ENCODE data around the gene SDHB.

The SDHB gene

DNA sequence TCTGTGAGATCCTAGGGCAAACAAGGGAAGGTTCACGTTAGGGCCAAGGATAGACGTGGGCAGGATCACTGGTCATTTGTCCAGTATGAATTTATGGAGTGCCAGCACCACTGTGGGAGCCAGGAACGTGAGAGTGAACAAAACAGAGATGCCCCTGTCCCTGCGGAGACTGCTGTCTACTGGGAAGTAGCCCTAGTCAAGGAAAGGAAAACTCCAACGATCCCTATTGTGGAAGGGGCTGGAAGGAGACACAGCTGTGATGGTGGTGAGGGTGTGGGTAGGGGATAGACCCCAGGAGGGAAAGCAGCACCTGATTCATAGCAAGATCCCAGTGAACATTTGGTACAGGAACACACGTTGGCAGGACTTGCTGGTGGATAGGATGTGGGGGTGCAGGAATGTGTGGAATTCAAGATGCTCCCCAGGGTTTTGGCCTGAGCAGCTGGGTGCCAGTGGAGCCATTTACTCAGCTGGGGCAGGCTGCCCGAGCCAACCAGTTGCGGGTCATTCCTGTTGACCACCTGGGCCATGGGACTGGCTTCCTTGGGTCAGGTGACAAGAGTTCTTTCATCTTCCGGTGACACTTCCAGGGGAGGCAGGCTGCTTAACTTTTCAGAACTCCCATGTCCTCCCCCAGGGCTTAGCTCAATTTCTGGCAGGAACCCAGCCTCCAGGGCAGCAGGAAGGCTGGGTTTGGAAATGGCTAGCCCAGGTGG, 40.9 kb downstream of the SDHB start:
- no peak for DNase-seq (ENCODE audit: low read depth)

DNA sequence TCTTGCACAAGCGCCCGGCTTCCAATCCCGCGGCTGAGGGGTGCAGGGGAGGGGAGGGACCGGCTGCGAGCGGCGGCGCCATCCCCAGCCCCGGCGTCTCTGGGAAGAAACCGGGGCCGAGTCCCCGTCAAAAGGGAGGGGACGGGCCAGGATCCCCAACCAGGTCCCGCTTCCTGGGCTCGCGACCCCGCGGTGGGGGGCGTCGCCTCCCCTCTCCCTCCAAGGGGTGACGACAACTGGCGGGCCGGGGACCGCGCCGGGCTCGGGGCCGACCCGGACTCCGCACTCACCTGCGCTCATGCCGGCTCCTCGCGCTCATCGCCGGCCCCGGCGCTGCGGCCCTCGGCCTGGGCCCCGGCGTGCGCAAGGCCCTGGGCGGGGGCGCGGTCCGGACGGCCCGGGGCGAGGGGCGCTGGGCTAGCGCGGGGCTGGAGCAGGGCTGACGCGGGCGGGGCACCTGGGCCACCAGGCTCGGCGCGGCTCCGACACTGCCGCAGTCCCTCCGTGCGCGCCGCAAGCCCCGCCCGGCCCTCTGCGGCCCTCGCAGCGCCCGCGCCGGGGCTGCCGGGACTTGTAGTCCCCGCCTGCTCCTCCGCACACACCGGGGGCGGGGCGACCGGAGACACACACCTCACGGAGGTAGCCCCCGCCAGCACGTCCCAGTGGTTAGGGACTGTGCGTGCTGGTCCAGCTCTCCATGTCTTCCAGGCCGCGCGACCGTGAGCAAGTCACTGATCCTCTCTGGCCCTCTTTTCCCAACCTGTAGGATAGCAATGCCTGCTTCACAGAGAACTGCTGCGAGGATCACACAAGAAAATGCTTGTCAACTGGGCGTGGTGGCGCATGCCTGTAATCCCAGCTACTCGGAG, 42.2 kb downstream of the SDHB start, which contains the start of gene ATP13A2:
Gene ATP13A2, minus strand, starts transcription at position 490 of the 869 bp plus-strand sequence. Its CDS starts 190 bp downstream, at position 300.
- peak; percentile 59 for DNase-seq (ENCODE audit: low read depth)

DNA sequence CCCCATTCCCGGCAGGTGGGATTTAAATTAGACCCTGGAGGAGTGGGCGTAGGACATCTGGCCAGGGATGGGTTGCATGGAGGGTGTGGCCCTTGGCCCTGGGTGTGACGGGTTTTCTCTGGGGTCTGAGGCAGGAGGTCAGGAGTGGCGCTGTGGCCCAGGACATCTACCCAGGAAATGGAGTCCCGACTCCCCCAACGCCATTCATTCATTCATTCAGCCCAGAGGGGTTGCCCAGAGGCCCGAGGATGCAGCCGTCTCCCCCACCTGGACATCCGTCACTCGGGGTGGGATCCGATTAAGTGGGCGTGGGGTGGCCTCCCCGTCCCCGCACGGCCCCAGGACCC, 42.8 kb downstream of the SDHB start:
- no peak for DNase-seq (ENCODE audit: low read depth)

DNA sequence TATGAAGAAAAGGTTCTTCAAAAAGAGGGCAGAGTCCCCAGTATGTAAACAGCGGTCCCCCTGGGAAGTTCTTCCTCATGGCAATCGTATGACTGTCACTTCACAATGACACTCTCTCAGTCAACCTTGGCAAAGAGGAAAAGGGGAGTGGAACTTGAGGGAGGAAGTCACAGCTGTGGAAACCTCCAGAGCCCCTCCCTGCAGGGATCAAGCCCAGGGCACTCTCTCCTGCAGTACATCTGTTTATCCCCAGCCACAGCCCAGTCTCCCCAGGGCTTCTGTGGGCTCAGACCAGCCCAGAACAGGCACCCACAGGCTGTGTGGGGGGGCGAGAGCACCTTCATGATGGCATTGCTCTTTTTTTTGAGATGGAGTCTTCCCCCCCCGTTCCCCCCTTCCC, 44.1 kb downstream of the SDHB start:
- DNase-seq (ENCODE audit: low read depth): no peak

DNA sequence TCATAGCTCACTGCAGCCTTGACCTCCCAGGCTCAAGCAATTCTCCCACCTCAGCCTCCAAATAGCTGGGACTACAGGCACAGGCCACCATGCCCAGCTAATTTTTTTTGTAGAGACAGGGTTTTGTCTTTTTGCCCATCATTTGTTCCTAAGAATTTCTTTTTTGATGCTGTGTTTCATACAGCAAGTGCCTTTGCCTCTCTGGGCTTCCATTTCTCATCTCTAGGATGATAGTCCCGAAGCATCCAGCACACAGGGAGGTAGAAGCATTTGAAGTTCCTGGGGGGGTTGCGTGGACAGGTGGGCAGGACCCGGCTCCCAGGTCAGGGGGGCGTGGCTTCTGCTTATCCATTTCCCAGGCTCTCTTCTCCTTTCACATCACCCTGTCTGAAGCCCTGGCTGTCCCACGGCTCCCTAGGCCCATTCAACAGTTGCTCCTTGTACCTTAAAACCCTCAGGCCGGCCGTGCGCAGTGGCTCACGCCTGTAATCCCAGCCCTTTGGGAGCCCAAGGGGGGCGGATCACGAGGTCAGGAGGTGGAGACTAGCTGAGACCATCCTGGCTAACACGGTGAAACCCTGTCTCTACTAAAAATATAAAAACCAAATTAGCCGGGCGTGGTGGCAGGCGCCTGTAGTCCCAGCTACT, 45.5 kb downstream of the SDHB start:
- no peak for DNase-seq (ENCODE audit: low read depth)

DNA sequence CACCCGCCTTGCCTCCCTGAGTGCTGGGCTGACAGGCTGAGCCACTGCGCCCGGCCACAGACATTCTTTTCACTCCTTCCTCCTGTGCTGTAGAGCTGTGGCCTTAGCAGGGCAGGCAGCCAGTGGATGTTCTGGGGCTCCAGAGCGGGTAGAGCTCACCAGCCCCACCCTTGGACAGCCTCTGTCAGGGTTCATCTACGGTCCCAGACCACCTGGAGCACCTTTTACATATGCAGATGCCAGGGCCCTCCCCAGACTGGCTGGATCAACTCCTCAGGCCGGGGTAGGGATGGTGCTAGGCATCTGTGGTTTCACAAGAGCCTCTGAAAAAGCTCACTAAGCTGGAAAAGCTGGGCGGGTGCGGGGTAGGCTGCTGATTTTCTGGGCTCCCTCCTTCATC, 46.7 kb downstream of the SDHB start:
- no peak for DNase-seq (ENCODE audit: low read depth)

DNA sequence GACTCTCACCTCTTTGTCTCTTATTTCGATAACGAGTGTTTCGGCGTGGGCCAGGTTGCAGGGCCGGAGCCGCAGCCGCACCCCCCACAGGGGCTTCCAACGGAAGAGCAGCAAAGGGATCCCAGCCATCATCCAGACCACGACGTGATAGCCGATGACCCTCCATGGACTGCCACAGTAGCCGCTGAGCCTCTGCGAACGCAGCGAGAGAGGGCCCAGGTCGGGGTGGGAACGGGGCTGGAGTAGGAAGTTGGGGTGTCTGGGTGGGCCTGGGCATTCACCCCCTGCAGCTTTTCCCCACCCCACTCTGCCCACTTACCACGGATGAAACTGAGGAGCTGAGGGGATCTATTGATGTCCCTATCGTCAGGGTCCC, 48.5 kb downstream of the SDHB start:
- DNase-seq (ENCODE audit: low read depth): no peak

DNA sequence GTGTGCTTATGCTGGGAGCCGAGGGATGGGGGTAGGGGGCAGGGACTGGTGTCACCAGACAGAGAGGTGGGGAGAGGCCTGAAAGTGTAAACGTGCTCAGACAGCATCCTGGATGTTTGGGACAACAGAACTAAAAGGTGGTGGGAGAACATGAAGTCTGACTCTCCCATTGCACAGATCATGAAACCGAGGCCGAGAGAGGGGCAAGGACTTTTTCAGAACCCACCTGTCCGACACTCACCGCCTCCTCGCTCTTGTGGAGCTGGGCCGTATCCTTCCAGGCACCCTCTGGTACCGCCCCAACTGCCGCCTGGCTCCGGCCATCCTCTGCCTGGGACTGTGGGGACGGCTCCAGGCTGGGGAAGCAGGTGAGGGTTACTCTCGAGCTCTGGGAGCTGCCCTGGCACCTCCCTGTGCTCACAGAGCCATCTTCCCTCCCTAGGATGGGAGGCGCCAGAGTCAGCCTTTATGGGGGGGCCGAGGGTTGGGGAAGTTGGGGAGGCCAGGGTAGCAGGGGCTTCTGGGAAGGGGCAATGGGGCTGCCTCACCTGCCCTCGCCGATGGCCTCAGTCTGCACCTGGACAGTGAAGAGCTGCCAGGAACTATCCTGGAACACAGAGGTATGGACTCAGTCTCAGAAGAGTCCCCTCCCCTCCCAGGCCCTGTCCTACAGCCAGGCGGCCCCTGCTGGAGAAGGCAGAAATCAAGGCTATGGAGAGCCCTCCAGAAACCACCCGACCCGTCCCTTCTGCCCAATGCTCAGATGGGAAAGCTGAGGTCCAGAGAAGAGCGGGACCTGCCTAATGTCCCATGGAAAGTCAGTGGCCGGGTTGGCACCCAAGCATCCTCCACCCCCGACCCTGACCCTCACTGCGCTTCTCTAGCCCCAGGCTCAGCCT, 49.1 kb downstream of the SDHB start:
- no peak for DNase-seq (ENCODE audit: low read depth)

DNA sequence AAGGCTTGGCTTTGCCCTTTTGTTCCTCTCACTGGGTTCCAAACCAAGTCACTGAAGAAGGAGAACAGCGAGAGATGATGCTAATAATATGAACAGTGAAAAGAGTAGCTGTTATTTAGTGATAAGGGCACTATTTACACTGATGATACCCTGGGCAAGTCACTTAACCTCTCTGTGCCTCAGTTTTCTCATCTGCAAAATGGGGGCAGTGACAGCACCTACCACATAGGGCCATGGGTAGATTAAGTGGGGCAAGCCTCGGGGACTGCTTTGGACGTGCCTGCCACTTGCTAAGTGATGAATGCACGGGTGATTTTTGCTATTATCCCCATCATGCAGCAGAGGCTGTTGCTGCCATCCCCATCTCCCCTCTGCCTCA, 51.3 kb downstream of the SDHB start:
- DNase-seq (ENCODE audit: low read depth): no peak

DNA sequence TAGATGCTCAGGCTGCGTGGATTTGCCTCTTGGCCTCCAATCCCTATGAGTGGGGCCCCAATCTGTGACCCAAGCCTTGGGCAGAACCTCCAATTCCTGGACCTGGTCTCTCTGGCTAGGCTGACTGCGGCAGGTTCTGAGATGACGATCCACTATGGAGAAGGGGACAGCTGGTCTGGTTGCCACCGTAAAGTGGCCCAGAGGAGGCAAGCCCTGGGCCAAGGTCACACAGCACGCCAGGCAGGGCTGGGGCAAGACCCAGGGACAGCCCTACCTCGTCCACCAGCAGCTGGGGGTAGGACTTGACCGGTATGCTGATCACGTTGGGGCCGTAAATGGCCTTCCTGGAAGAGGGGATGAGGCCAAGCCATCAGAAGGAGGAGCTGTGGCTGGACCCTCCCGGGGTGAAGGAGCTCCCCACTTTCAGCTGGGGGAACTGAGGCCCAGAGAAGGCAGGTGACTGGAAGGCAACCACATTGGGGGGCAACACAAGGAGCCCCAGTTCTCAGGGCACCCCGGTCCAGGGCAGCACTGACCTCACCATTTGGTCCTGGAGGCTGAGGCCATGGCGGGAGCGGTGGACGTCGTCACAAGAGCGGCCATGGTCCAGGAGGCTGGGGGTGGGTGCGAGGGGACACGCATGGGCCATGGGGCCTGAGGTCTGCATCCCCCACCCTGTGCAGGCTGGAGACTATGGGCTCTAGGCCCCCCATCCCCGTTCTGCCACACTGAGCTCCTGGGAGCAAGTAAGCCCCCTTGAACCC, 51.9 kb downstream of the SDHB start:
- DNase-seq (ENCODE audit: low read depth): no peak

DNA sequence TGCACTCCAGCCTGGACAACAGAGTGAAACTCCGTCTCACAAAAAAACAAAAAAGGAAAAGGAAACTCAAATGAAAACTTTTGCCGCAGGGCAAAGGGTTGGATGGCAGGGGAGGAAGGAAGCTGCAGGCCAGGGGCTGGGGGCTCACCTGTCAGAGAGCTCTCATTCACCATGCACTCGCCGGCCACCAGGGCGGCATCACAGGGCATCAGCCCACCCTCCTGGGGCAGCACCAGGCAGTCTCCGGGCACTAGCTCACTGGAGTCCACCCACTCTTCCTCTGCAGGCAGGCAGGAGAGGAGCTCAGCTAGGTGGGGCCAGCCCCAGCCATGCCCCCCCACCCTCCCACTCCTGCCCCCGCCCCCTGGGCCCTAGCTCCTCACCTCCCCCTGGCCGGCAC, 54.0 kb downstream of the SDHB start:
- DNase-seq (ENCODE audit: low read depth): no peak

DNA sequence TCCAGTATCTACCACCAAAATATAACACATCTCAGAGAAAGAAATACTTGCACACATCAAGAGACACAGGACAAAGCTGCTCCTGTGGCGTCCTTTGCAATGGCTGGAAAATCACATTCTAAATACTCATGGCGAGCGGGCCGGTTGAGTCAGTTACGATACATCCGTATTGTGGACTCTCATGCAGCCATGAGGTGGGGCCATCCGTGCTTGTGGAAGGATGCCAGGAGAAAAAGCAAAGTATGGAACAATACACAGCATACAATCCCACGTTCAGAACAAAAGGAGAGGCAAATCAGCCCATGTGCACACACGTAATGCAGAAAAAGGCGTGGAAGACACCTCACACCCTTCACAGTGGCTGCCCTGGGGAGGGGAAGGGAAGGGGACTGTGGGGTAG, 55.2 kb downstream of the SDHB start:
- DNase-seq (ENCODE audit: low read depth): no peak

DNA sequence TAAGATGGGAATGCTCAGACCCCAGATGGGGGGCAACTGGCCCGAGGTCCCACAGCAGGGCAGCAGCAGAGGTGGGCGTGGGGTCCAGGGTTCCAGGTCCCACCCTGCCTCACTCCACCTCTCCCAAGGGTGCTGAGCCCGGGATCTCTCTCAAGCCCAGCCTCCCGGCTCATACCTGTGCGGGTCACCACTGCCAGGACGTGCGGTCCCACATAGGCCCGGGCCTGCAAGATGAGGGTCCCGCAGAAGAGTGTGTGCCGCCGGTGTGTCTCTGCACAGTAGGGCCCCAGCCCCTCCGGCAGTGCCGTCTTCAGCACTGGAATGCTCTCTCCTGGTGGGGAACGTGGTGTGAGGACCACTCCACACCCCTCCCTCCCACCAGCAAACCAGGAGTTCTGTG, 57.0 kb downstream of the SDHB start:
- no peak for DNase-seq (ENCODE audit: low read depth)

DNA sequence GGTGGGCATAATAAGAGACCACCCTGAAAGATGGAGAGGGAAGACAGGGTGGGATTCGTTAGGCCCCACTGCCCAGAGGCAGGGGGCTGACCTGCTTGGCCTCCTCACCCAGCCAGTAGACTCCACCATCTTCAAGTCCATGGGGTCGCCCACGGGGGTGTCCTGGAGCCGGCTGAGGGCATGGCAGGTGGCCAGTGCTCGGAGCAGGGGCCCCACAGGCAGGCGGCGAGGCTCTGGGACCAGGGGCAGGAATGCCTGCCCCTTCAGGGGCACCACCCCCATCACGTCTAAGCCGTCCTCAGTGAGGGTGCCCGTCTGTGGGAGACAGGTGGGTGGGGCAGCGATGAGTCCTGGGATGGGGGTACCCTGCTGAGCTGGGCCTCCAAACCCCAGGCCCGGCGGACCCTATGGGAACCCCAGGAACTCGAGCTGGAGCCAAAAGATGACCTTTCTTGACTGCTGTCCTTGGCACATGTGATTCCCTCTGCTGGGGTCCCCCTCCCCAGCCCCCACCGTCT, 60.3 kb downstream of the SDHB start:
- DNase-seq (ENCODE audit: low read depth): no peak

DNA sequence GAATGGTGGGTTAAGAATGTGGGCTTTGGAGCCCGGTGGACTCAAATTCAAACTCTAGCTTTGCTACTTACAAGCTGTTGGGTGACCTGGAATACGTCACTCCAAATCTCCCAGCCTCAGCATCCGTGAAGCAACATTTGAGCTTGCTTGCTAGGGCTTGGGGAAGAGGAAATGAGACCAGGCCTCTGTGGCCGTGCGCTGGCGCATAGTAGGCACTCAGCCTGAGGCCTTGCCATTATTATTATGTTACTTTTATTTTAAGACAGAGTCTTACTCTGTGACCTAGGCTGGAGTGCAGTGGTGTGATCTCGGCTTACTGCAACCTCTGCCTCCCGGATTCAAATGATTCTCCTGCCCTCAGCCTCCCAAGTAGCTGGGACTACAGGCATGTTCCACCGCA, 61.2 kb downstream of the SDHB start:
- no peak for DNase-seq (ENCODE audit: low read depth)

DNA sequence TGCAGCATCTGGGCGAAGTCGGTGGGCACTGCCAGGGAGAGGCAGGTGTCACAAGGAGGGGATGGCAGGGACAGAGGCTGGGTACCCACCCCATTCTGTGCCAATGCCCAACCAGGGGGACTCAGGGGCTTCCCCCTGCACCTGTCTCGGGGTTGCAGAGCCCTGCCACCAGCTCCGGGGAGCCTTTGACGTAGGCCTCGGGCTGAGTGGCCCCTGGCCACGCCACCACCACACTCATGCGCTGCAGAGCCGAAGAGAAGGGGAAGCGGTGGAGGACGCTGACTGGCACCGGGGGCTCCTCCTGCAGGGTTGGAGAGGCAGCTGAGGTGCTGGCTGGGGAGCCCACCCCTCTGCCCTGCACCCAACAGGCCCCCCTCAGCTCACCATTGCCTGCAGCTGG, 61.7 kb downstream of the SDHB start:
- no peak for DNase-seq (ENCODE audit: low read depth)

DNA sequence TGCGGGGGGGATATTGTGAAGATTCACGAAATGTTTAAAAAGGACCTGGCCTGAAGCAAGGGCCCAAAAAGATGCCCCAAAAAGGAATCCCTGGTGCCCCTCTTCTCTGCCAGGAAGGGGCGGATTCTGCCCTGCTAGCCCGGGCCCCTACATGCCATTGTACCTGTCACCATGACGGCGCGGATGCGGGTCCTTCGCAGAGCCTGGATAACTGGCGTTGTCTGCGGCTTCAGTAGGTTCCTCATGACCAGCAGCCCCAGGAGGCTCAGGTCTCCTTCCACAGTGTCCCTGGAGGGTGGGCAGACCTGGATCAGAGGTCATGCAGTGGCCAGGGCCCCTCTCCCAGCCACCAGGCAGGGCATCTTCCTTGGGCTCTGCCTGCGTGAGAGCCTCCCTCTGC, 62.3 kb downstream of the SDHB start:
- no peak for DNase-seq (ENCODE audit: low read depth)

DNA sequence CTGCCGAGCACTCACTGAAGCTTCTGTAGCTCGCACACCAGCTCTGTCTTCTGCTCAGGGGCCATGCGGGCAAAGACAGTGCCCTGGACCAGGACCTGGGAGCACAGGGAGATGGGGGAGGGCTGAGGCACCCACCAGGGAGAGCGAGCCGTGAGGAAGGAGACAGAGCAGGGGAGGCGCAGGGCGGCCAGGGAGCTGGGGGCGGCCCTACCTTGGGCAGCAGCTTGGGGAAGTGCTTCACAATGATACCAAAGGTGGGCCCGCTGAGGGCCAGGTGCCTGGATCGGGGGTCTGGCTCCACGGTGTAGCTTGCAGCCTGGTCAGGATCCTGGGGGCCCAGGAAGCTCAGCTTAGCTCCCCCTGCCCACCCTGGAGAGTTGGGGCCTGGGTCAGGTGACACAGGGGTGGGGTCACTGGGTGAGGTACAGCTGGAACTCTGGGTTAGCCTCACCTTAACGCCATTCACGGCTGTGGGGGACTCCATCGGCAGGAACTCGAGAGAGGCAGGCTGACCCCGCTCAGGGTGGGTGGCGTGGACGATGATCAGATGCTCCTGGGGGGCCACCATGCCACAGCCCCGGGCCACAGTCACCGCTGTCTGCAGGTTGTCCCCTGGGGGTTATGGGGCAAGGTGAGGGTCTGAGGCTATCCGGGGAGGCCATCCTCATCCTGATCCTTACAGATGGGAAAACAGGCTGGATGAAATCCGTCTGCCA, 64.0 kb downstream of the SDHB start:
- no peak for DNase-seq (ENCODE audit: low read depth)

DNA sequence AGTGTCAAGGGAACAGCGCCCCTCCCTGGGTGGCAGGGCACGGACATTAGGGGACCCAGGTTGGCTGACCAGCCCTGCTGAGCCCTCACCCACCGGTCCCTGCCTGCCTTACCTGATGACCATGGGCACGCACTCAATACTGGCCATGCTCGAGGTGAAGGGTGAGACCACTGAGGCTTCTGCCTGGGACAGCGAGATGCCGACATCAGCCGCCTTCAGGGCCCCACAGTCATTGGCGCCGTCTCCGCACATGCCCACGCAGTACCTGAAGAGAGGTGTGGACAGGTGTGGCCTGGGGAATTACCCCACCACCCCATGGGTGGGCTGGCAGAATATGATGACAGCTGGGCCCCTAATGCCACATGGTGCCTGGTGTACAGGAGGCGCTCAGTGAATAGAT, 65.6 kb downstream of the SDHB start:
- no peak for DNase-seq (ENCODE audit: low read depth)

DNA sequence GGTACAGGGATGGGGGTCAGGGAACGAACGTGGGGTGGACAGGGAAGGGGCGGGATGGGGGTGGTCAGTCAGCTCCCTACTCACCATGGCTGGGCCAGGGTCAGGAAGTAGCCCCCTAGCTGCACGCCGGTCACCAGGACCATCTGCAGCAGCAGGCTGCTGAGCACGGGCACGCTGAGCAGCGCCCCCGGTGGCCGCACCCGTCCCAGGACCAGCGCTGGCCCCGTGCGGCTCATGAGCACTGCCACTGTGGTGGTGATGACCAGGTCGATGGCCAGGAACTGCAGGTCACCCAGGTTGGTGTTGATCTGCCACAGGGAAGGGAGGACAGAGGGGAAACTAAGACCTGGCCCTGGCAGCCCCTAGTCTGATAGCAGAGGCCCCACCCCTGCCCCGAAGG, 66.9 kb downstream of the SDHB start:
- no peak for DNase-seq (ENCODE audit: low read depth)

DNA sequence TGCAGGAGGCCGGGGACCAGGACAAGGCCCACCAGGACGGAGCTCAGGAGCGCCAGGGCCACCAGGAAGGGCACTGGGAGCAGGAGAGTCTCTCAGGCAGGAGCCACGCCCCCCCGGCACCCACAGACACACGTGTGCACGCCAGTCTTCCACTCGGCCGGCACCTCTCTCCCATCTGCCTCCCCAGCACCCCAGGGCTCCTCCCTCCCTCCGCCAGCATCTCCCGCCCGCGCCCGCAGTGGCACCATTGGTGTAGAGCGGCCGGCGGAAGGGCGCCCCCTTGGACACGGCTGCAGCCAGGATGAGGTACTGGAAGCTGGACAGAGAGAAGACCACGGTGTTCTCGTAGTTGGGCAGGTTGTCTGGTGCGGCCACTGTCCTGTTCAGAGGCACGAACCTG, 67.3 kb downstream of the SDHB start:
- DNase-seq (ENCODE audit: low read depth): no peak
